Measurements from ENCODE around the gene TAB3. TPM values are rescaled to one million over a fixed set of nuclear protein-coding genes. Genes with fewer than 3 reads are reported as not detected.
A peak's percentile ranks its signal among the peaks of the same experiment; 100 is the strongest.

TAB3 gene
- total RNA-seq, 1 donor from 2014 or later = 10.8 TPM

GRCh38 chrX:30930143-30930542 lies 41.1 kb upstream of the TAB3 start:
- FAIRE-seq (no peak), DNase-seq (ENCODE audit: low read depth) (no peak)
- H3K27me3 ChIP-seq (ENCODE audit: control insufficient read depth, insufficient read depth, low read length) = no peaks in the 10 kb centered on the region
- no peaks in the 10 kb centered on the region for H3K36me3 ChIP-seq (ENCODE audit: control insufficient read depth, insufficient read depth, low read length)
- no peak overlapping the region for H3K4me3 ChIP-seq (ENCODE audit: low read depth, low read length)
- no peak for TF ChIP-seq CTCF (IDR thresholded peaks at IDR 0.05; ENCODE audit: insufficient read depth, low read length, severe bottlenecking)

GRCh38 chrX:30920271-30920670 lies 31.2 kb upstream of the TAB3 start:
- DNase-seq (ENCODE audit: low read depth) (no peak), FAIRE-seq (no peak)
- TF ChIP-seq CTCF (IDR thresholded peaks at IDR 0.05; ENCODE audit: insufficient read depth, low read length, severe bottlenecking) = no peak
- Histone ChIP-seq H3K27me3 (ENCODE audit: control insufficient read depth, insufficient read depth, low read length) (no peaks in the 10 kb centered on the region), H3K4me3 (ENCODE audit: low read depth, low read length) (no peak overlapping the region), H3K36me3 (ENCODE audit: control insufficient read depth, insufficient read depth, low read length) (no peaks in the 10 kb centered on the region)

GRCh38 chrX:30918480-30918879 lies 29.4 kb upstream of the TAB3 start:
- no peak for TF ChIP-seq CTCF (IDR thresholded peaks at IDR 0.05; ENCODE audit: insufficient read depth, low read length, severe bottlenecking)
- no peaks in the 10 kb centered on the region for H3K27me3 ChIP-seq (ENCODE audit: control insufficient read depth, insufficient read depth, low read length)
- FAIRE-seq = no peak
- no peak for DNase-seq (ENCODE audit: low read depth)
- H3K4me3 ChIP-seq (ENCODE audit: low read depth, low read length) = no peak overlapping the region
- no peaks in the 10 kb centered on the region for H3K36me3 ChIP-seq (ENCODE audit: control insufficient read depth, insufficient read depth, low read length)

- no peak overlapping the region for H3K4me3 ChIP-seq (ENCODE audit: low read depth, low read length)
- FAIRE-seq = no peak
- no peak for DNase-seq (ENCODE audit: low read depth)
- no peak for TF ChIP-seq CTCF (IDR thresholded peaks at IDR 0.05; ENCODE audit: insufficient read depth, low read length, severe bottlenecking)
- H3K36me3 ChIP-seq (ENCODE audit: control insufficient read depth, insufficient read depth, low read length) = no peaks in the 10 kb centered on the region
- H3K27me3 ChIP-seq (ENCODE audit: control insufficient read depth, insufficient read depth, low read length) = no peaks in the 10 kb centered on the region
These were observed 24.4 kb upstream of the TAB3 start for GRCh38 chrX:30913492-30913891.

GRCh38 chrX:30910124-30910860 lies 21.2 kb upstream of the TAB3 start:
- no peak overlapping the region for H3K4me3 ChIP-seq (ENCODE audit: low read depth, low read length)
- H3K36me3 ChIP-seq (ENCODE audit: control insufficient read depth, insufficient read depth, low read length) = no peaks in the 10 kb centered on the region
- H3K27me3 ChIP-seq (ENCODE audit: control insufficient read depth, insufficient read depth, low read length) = no peaks in the 10 kb centered on the region
- FAIRE-seq (no peak), DNase-seq (ENCODE audit: low read depth) (no peak)
- TF ChIP-seq CTCF (IDR thresholded peaks at IDR 0.05; ENCODE audit: insufficient read depth, low read length, severe bottlenecking) = no peak

- DNase-seq (ENCODE audit: low read depth) = peak; percentile 65
- no peak for FAIRE-seq
- TF ChIP-seq CTCF (IDR thresholded peaks at IDR 0.05; ENCODE audit: insufficient read depth, low read length, severe bottlenecking) = no peak
- no peaks in the 10 kb centered on the region for H3K36me3 ChIP-seq (ENCODE audit: control insufficient read depth, insufficient read depth, low read length)
- H3K27me3 ChIP-seq (ENCODE audit: control insufficient read depth, insufficient read depth, low read length) = no peaks in the 10 kb centered on the region
- no peak overlapping the region for H3K4me3 ChIP-seq (ENCODE audit: low read depth, low read length)
These were observed 17.7 kb upstream of the TAB3 start for GRCh38 chrX:30906726-30907125.
